Skeletal muscle satellite cell (primary cell): ENCODE measurements around the gene MAB21L4.

Source experiments
- H3K27me3 ChIP-seq: 2 replicates; pipeline ENCODE4 v1.7.0; 2013; ENCODE audit warnings: low read length; ENCODE audit not compliant: control insufficient read depth, insufficient read depth
- H3K36me3 ChIP-seq: 2 replicates; pipeline ENCODE4 v1.7.0; 2013; ENCODE audit warnings: mild to moderate bottlenecking, control low read depth, low read length; ENCODE audit not compliant: insufficient read depth
- H3K4me1 ChIP-seq: 2 replicates; pipeline ENCODE4 v1.7.0; 2013; ENCODE audit warnings: low read length; ENCODE audit not compliant: control insufficient read depth, insufficient read depth
- H3K4me2 ChIP-seq: 2 replicates; pipeline ENCODE4 v1.7.0; 2013; ENCODE audit warnings: mild to moderate bottlenecking, low read length
- H3K4me3 ChIP-seq: 2 replicates; pipeline ENCODE4 v1.7.0; 2013; ENCODE audit warnings: low read length
- H3K9ac ChIP-seq: 2 replicates; pipeline ENCODE4 v1.7.0; 2013; ENCODE audit warnings: mild to moderate bottlenecking, low read depth, low read length, moderate library complexity
- H3K9me3 ChIP-seq: replicated peaks from 2 replicates; pipeline ENCODE4 v1.7.0; 2013; ENCODE audit warnings: mild to moderate bottlenecking, control low read depth, low read length

MAB21L4 gene

GRCh38 chr2:240869956-240870875 lies 25.7 kb downstream of the MAB21L4 start:
- H3K4me2 ChIP-seq, result no peak overlapping the region
- peaks cover 50% of the 10 kb centered on the region for H3K27me3 ChIP-seq
- H3K4me3 ChIP-seq, result no peak overlapping the region
- H3K36me3 ChIP-seq, result no peaks in the 10 kb centered on the region
- H3K4me1 ChIP-seq, result peaks cover 6% of the 10 kb centered on the region
- no peaks in the 10 kb centered on the region for H3K9me3 ChIP-seq
- no peak overlapping the region for H3K9ac ChIP-seq

DNA sequence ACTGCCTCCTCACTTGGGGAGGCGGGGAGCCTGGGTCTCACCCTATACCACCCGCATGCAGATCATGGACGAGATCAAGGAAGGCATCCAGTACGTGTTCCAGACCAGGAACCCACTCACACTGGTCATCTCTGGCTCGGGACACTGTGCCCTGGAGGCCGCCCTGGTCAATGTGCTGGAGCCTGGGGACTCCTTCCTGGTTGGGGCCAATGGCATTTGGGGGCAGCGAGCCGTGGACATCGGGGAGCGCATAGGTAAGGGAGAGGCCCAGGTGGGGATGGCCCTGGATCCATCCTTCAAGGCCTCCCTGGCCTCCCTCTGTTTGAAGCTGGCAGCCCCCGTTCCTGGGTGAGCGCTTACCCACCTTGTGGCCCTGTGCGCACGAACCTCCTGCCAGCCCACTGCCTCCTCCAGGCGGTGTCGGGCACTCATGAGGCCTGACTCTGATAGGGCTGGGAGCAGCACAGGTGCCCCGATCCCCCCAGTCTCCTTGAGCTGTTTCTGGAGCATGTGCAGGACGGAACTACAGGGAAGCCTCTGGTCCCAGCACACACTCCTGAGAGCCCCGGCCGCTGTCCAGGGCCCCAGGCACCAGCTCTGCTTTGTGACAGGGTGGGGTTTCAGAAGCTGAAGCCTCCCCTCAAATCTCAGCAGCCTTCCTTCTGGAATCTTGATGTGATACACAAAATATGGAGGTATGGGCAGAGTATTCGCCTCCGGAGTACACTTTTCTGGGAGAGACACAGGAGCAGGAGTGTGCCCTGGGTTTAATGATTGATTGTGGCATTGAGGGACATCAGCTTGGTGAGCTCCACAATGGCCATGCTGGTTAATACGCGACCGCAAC lies 26.6 kb downstream of the MAB21L4 start:
- Histone ChIP-seq H3K9ac (no peak overlapping the region), H3K4me1 (peaks cover 2% of the 10 kb centered on the region), H3K4me2 (no peak overlapping the region), H3K9me3 (no peaks in the 10 kb centered on the region), H3K4me3 (no peak overlapping the region), H3K27me3 (peaks cover 54% of the 10 kb centered on the region), H3K36me3 (no peaks in the 10 kb centered on the region)

- no peaks in the 10 kb centered on the region for H3K36me3 ChIP-seq
- no peak within 1 kb of the TSS for H3K4me2 ChIP-seq
- H3K9me3 ChIP-seq, result no peaks in the 10 kb centered on the region
- H3K9ac ChIP-seq, result no peak within 1 kb of the TSS
- no peak within 1 kb of the TSS for H3K4me3 ChIP-seq
- H3K27me3 ChIP-seq, result peaks cover 62% of the 10 kb centered on the region
- no peaks in the 10 kb centered on the region for H3K4me1 ChIP-seq
These were observed 27.5 kb downstream of the MAB21L4 start, which contains the start of gene AGXT for GRCh38 chr2:240868286-240869108. TSS of gene AGXT (plus strand) at chr2:240868824. CDS start at chr2:240868866, 42 bp downstream.

DNA sequence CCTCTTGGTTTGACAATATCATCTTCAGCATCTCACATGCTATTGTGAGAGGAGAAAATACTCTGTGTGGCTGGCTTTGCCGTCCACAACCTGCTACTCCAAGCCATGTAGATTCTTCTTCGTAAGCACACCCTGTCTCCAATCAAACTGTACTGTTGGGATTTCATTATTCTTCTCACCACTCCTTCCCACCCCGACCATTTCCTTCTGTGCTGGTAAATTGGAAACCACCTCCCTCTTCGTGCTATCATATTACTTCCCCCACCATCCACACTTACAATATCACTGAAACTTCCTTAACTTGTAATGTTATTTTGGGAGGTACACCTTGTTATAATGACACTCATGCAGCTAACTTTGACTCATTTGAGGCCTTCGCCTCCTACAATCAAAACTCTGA lies 30.6 kb downstream of the MAB21L4 start:
- Histone ChIP-seq H3K9ac (no peak overlapping the region), H3K4me1 (no peaks in the 10 kb centered on the region)

GRCh38 chr2:240864475-240864874 lies 31.5 kb downstream of the MAB21L4 start:
- no peak overlapping the region for H3K9ac ChIP-seq
- H3K27me3 ChIP-seq, result peaks cover 66% of the 10 kb centered on the region
- H3K36me3 ChIP-seq, result no peaks in the 10 kb centered on the region
- H3K4me1 ChIP-seq, result no peaks in the 10 kb centered on the region
- no peak overlapping the region for H3K4me2 ChIP-seq
- no peaks in the 10 kb centered on the region for H3K9me3 ChIP-seq
- H3K4me3 ChIP-seq, result no peak overlapping the region

More for the DNA sequence above, 30.6 kb downstream of the MAB21L4 start:
- Histone ChIP-seq H3K27me3 (peaks cover 70% of the 10 kb centered on the region), H3K4me3 (no peak overlapping the region), H3K36me3 (no peaks in the 10 kb centered on the region), H3K4me2 (no peak overlapping the region), H3K9me3 (no peaks in the 10 kb centered on the region)

GRCh38 chr2:240861547-240861946 lies 34.4 kb downstream of the MAB21L4 start:
- no peak overlapping the region for H3K4me3 ChIP-seq
- H3K27me3 ChIP-seq, result peaks cover 72% of the 10 kb centered on the region
- H3K36me3 ChIP-seq, result no peaks in the 10 kb centered on the region
- no peaks in the 10 kb centered on the region for H3K9me3 ChIP-seq
- no peak overlapping the region for H3K4me2 ChIP-seq
- no peak overlapping the region for H3K9ac ChIP-seq
- no peaks in the 10 kb centered on the region for H3K4me1 ChIP-seq

- Histone ChIP-seq H3K4me1 (no peaks in the 10 kb centered on the region), H3K4me2 (no peak overlapping the region), H3K9ac (no peak overlapping the region), H3K27me3 (peaks cover 53% of the 10 kb centered on the region), H3K9me3 (peaks cover 2% of the 10 kb centered on the region), H3K4me3 (no peak overlapping the region), H3K36me3 (no peaks in the 10 kb centered on the region)
These were observed 37.1 kb downstream of the MAB21L4 start for GRCh38 chr2:240858871-240859270.

GRCh38 chr2:240858321-240858720 lies 37.6 kb downstream of the MAB21L4 start:
- H3K27me3 ChIP-seq, result peaks cover 48% of the 10 kb centered on the region
- H3K9me3 ChIP-seq, result peaks cover 2% of the 10 kb centered on the region
- no peak overlapping the region for H3K4me2 ChIP-seq
- H3K9ac ChIP-seq, result no peak overlapping the region
- H3K4me3 ChIP-seq, result no peak overlapping the region
- no peaks in the 10 kb centered on the region for H3K4me1 ChIP-seq
- H3K36me3 ChIP-seq, result no peaks in the 10 kb centered on the region

DNA sequence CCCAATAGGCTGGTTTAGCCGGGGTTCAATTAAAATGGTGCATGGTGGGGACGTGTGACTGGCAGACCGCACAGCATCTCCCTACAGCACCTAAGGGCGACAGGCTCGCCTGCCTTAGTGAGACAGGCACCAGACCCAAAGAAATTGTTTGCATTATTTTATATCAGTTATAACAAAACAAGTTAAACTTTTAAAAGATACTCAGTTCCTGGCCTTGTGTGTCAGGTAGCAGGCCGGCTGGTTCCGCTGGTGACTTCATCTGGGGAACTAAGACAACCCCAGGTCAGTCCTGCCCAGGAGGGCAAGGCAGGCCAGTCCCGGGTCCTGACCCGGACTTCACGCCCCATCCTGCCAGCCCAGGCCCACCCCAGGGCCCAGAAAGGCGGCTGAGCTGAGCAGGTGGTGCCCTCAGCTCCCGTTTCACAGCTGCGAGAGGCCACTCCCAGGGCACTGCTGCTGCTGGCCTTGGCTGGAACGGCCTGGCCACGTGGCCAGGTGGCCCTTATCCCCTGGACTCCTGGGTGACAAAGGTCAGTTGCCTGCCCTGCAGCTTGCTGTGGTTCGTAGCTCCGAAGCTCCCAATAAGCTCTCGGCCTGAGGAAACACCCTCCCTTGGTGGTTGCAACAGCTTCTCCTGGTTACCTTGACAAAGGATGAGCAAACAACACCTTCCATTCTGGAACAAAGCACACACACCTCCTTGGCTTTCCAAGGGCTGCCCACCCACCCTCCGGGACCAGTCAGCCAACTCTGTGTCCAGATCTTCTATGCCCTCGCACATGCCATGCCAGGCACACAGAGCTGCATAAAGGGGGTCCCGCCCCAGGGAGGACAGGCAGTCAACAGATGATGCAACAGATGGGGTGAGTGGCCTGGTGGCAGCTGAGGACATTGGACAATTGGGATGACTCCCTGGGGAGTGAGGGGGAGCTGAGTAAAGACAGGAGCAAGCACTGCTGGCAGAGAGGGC lies 38.6 kb downstream of the MAB21L4 start:
- H3K9ac ChIP-seq, result no peak overlapping the region
- H3K9me3 ChIP-seq, result peaks cover 2% of the 10 kb centered on the region
- no peaks in the 10 kb centered on the region for H3K4me1 ChIP-seq
- H3K27me3 ChIP-seq, result peaks cover 41% of the 10 kb centered on the region
- no peak overlapping the region for H3K4me2 ChIP-seq
- H3K4me3 ChIP-seq, result no peak overlapping the region
- H3K36me3 ChIP-seq, result no peaks in the 10 kb centered on the region
